MCF 10A (cell line): ENCODE results near the gene CCDC12. TPM values are rescaled to one million over a fixed set of nuclear protein-coding genes. Genes with fewer than 3 reads are reported as not detected.

ENCODE experiments used
- BruUV-seq: library from RNA; stranded (reverse); fragments of 400-500 nt; replicated peaks from 2 replicates; lab custom pipeline; 2021; lab: Mats Ljungman, UMichigan
- CTCF ChIA-PET: fragments of 300-600 bp; sonication (Branson Sonifier 250); formaldehyde crosslinking; extraction: SDS; loops from one replicate; lab custom pipeline; 2021; ENCODE audit warnings: antibody characterized with exemption, inconsistent platforms; lab: Yijun Ruan, JAX
- POLR2A ChIA-PET: fragments of 300-600, 350-650 bp; sonication (Branson Sonifier 250); formaldehyde crosslinking; extraction: SDS; loops from one replicate; lab custom pipeline; 2020; ENCODE audit warnings: antibody characterized with exemption, inconsistent platforms; lab: Yijun Ruan, JAX
- DNase-seq: peaks from one replicate; pipeline ENCODE4 v3.0.0-alpha.2; 2018; ENCODE audit not compliant: unreplicated experiment
- H3K27ac Mint-ChIP-seq: one replicate; pipeline ENCODE4 v1.8.0; 2022; ENCODE audit warnings: mild to moderate bottlenecking, low read depth, mixed read lengths; ENCODE audit not compliant: unreplicated experiment
- H3K27me3 Mint-ChIP-seq: one replicate; pipeline ENCODE4 v1.8.0; 2022; ENCODE audit warnings: mixed read lengths; ENCODE audit not compliant: insufficient read depth, unreplicated experiment
- H3K36me3 Mint-ChIP-seq: one replicate; pipeline ENCODE4 v1.8.0; 2022; ENCODE audit warnings: mild to moderate bottlenecking, moderate library complexity, mixed read lengths; ENCODE audit not compliant: insufficient read depth, unreplicated experiment
- H3K4me1 Mint-ChIP-seq: one replicate; pipeline ENCODE4 v1.8.0; 2022; ENCODE audit warnings: mixed read lengths; ENCODE audit not compliant: insufficient read depth, unreplicated experiment
- H3K4me3 Mint-ChIP-seq: one replicate; pipeline ENCODE4 v1.8.0; 2022; ENCODE audit warnings: mild to moderate bottlenecking, moderate library complexity, mixed read lengths; ENCODE audit not compliant: unreplicated experiment
- H3K9me3 Mint-ChIP-seq: one replicate; pipeline ENCODE4 v1.8.0; 2022; ENCODE audit warnings: mixed read lengths; ENCODE audit not compliant: unreplicated experiment
- intact Hi-C: fragments of 100-400 bp; cut with micrococcal nuclease; formaldehyde crosslinking; loops from 2 replicates; pipeline ENCODE4 v1.14.1; 2022
- total RNA-seq: library from RNA; stranded (reverse); gene quantifications from 2 replicates; pipeline ENCODE4 v1.2.3, GENCODE V29; 2022
- TF ChIP-seq, protein P1 (sequence below): fragments of 200-600 bp; IDR thresholded peaks from one replicate; pipeline ENCODE4 v1.8.0; 2022; ENCODE audit warnings: antibody characterized with exemption, mild to moderate bottlenecking; ENCODE audit not compliant: unreplicated experiment

The CCDC12 gene
- total RNA-seq, 1 experiment from 2014 or later: 45.9 TPM

- intact Hi-C loops: loop anchor here (1.0 to 2.0 kb wide), 2 partner anchors 85 to 293 kb away; no protein-coding TSS in a partner anchor
- ChIA-PET POLR2A (no interaction called here), CTCF (interaction anchor here (0.6 to 2.1 kb wide), 19 partner anchors 8 to 505 kb away, joined by 3 to 10 read pairs (median 3); no protein-coding TSS in a partner anchor)
- Mint-ChIP-seq H3K27ac (no peak overlapping the region), H3K36me3 (peaks cover 8% of the 10 kb centered on the region), H3K4me3 (no peak overlapping the region), H3K27me3 (no peaks in the 10 kb centered on the region), H3K4me1 (peaks cover 5% of the 10 kb centered on the region), H3K9me3 (no peaks in the 10 kb centered on the region)
- TF ChIP-seq, protein P1, sequence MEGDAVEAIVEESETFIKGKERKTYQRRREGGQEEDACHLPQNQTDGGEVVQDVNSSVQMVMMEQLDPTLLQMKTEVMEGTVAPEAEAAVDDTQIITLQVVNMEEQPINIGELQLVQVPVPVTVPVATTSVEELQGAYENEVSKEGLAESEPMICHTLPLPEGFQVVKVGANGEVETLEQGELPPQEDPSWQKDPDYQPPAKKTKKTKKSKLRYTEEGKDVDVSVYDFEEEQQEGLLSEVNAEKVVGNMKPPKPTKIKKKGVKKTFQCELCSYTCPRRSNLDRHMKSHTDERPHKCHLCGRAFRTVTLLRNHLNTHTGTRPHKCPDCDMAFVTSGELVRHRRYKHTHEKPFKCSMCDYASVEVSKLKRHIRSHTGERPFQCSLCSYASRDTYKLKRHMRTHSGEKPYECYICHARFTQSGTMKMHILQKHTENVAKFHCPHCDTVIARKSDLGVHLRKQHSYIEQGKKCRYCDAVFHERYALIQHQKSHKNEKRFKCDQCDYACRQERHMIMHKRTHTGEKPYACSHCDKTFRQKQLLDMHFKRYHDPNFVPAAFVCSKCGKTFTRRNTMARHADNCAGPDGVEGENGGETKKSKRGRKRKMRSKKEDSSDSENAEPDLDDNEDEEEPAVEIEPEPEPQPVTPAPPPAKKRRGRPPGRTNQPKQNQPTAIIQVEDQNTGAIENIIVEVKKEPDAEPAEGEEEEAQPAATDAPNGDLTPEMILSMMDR: peak; percentile 80
- DNase-seq: peak; percentile 69
- no TSS peak for BruUV-seq
Observed at GRCh38 chr3:46998121-46998851, 21.7 kb upstream of the CCDC12 start.

DNA sequence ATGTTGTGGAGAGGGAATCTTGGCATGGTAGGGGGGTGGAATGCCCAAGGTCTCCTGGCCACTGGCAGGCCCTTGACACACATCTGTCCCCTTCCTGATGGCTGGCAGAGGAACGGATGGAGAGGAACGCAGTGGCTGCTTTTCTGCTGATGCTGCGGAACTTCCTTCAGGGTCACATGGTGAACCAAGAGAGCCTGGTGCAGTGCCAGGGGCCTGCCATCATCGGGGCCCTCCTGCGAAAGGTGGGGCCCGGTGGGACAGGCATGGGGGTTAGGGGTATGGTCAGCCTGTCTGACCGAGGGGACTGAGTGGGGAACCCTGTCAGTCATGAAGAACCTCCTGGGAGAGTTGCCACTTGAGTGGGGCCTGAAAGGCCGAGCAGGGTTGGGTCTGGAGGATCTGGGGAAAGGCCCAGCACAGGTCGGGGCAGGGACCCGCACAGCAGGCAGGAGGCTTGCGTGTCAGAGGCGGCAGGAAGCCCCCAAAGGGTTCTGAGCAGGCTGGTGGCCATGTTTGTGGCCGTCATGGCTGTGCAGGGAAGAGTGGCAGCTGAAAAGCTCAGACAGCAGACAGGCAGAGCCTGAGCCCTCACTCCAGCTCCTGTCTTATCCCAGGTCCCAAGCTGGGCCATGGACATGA lies 21.0 kb upstream of the CCDC12 start:
- Mint-ChIP-seq H3K9me3 (no peaks in the 10 kb centered on the region), H3K36me3 (peaks cover 6% of the 10 kb centered on the region), H3K4me1 (peaks cover 5% of the 10 kb centered on the region), H3K4me3 (no peak overlapping the region), H3K27ac (no peak overlapping the region), H3K27me3 (no peaks in the 10 kb centered on the region)
- no peak for DNase-seq
- ChIA-PET CTCF (interaction anchor here (0.7 to 2.1 kb wide), 14 partner anchors 9 to 331 kb away, joined by 3 to 10 read pairs (median 3); no protein-coding TSS in a partner anchor), POLR2A (no interaction called here)
- TF ChIP-seq, protein P1: no peak
- intact Hi-C loops: loop anchor here (1.0 to 2.0 kb wide), 2 partner anchors 85 to 292 kb away; no protein-coding TSS in a partner anchor
- BruUV-seq: no TSS peak

- BruUV-seq: no TSS peak
- H3K27ac Mint-ChIP-seq: no peak overlapping the region
- H3K4me3 Mint-ChIP-seq: no peak overlapping the region
- CTCF ChIA-PET: interaction anchor here (0.6 kb wide), 1 partner anchor 274 kb away, joined by 3 read pairs; no protein-coding TSS in a partner anchor
- POLR2A ChIA-PET: interaction anchor here (1.0 kb wide), 1 partner anchor 57 kb away, joined by 4 read pairs; no protein-coding TSS in a partner anchor
- peaks cover 5% of the 10 kb centered on the region for H3K4me1 Mint-ChIP-seq
- no peak for DNase-seq
- H3K27me3 Mint-ChIP-seq: no peaks in the 10 kb centered on the region
- intact Hi-C loops: no loop called here
- no peaks in the 10 kb centered on the region for H3K9me3 Mint-ChIP-seq
- TF ChIP-seq, protein P1: no peak
- H3K36me3 Mint-ChIP-seq: peaks cover 6% of the 10 kb centered on the region
Observed at GRCh38 chr3:46996689-46997452, 20.3 kb upstream of the CCDC12 start.
